ENCODE results near the gene SETDB1.

The SETDB1 gene

GRCh38 chr1:150931773-150932172 is 5.6 kb downstream of the SETDB1 start:
- peak; percentile 8 for DNase-seq

- DNase-seq: no peak
Measured at GRCh38 chr1:150944856-150945255, 18.7 kb downstream of the SETDB1 start.

GRCh38 chr1:150954708-150955107 is 28.5 kb downstream of the SETDB1 start:
- no peak for DNase-seq

- no peak for DNase-seq
Measured at GRCh38 chr1:150955280-150955679, 29.1 kb downstream of the SETDB1 start.

- no peak for DNase-seq
Measured at GRCh38 chr1:150957666-150958065, 31.5 kb downstream of the SETDB1 start.

GRCh38 chr1:150960646-150961045 is 34.5 kb downstream of the SETDB1 start:
- no peak for DNase-seq

GRCh38 chr1:150961756-150962155 is 35.6 kb downstream of the SETDB1 start:
- DNase-seq: no peak

- DNase-seq: no peak
Measured at GRCh38 chr1:150963321-150964163, 37.4 kb downstream of the SETDB1 start.

- DNase-seq: no peak
Measured at GRCh38 chr1:150964164-150964489, 38.0 kb downstream of the SETDB1 start.

GRCh38 chr1:150965605-150966004 is 39.4 kb downstream of the SETDB1 start:
- no peak for DNase-seq

GRCh38 chr1:150966011-150966410 is 39.8 kb downstream of the SETDB1 start:
- no peak for DNase-seq

GRCh38 chr1:150967936-150968335 is 41.8 kb downstream of the SETDB1 start:
- DNase-seq: no peak

GRCh38 chr1:150968491-150968890 is 42.3 kb downstream of the SETDB1 start:
- DNase-seq: no peak

- DNase-seq: no peak
Measured at GRCh38 chr1:150969626-150970025, 43.5 kb downstream of the SETDB1 start.

GRCh38 chr1:150970808-150971582 is 44.8 kb downstream of the SETDB1 start:
- DNase-seq: peak; percentile 33

GRCh38 chr1:150971583-150972416 is 45.6 kb downstream of the SETDB1 start:
- peak; percentile 28 for DNase-seq

- DNase-seq: no peak
Measured at GRCh38 chr1:150972417-150972940, 46.3 kb downstream of the SETDB1 start.

- no peak for DNase-seq
Measured at GRCh38 chr1:150973258-150973835, 47.2 kb downstream of the SETDB1 start.

- DNase-seq: peak; percentile 76
Measured at GRCh38 chr1:150973836-150974579, 47.8 kb downstream of the SETDB1 start.

- DNase-seq: peak; percentile 79
Measured at GRCh38 chr1:150974580-150975478, 48.7 kb downstream of the SETDB1 start, which contains the start of gene CERS2. Gene CERS2 (minus strand): TSS chr1:150974835. CDS start chr1:150969090, 5,745 bp downstream.

- no peak for DNase-seq
Measured at GRCh38 chr1:150976401-150976821, 50.2 kb downstream of the SETDB1 start.
